Ishikawa (cell line): ENCODE results near the gene CERS6.

Experiments used
- CEBPB ChIP-seq: IDR thresholded peaks from 2 replicates; pipeline ENCODE4 v1.6.1; 2012
- EP300 ChIP-seq: IDR thresholded peaks from 2 replicates; pipeline ENCODE4 v1.6.1; 2012; ENCODE audit warnings: borderline replicate concordance
- FOXM1 ChIP-seq: IDR thresholded peaks from 2 replicates; pipeline ENCODE4 v1.6.1; 2012; ENCODE audit warnings: low read depth, borderline replicate concordance
- NFIC ChIP-seq: IDR thresholded peaks from 2 replicates; pipeline ENCODE4 v1.6.1; 2012
- RAD21 ChIP-seq: IDR thresholded peaks from 2 replicates; pipeline ENCODE4 v1.6.1; 2012; ENCODE audit warnings: low read depth
- TAF1 ChIP-seq: IDR thresholded peaks from 2 replicates; pipeline ENCODE4 v1.6.1; 2012; ENCODE audit warnings: low read depth, mild to moderate bottlenecking
- TEAD4 ChIP-seq: IDR thresholded peaks from 2 replicates; pipeline ENCODE4 v1.6.1; 2012
- USF1 ChIP-seq: IDR thresholded peaks from 2 replicates; pipeline ENCODE4 v1.6.1; 2012
- YY1 ChIP-seq: IDR thresholded peaks from 2 replicates; pipeline ENCODE4 v1.6.1; 2012; ENCODE audit warnings: low read depth
- TF ChIP-seq, protein P1 (sequence below): IDR thresholded peaks from 2 replicates; pipeline ENCODE4 v1.6.1; 2012

DNA sequence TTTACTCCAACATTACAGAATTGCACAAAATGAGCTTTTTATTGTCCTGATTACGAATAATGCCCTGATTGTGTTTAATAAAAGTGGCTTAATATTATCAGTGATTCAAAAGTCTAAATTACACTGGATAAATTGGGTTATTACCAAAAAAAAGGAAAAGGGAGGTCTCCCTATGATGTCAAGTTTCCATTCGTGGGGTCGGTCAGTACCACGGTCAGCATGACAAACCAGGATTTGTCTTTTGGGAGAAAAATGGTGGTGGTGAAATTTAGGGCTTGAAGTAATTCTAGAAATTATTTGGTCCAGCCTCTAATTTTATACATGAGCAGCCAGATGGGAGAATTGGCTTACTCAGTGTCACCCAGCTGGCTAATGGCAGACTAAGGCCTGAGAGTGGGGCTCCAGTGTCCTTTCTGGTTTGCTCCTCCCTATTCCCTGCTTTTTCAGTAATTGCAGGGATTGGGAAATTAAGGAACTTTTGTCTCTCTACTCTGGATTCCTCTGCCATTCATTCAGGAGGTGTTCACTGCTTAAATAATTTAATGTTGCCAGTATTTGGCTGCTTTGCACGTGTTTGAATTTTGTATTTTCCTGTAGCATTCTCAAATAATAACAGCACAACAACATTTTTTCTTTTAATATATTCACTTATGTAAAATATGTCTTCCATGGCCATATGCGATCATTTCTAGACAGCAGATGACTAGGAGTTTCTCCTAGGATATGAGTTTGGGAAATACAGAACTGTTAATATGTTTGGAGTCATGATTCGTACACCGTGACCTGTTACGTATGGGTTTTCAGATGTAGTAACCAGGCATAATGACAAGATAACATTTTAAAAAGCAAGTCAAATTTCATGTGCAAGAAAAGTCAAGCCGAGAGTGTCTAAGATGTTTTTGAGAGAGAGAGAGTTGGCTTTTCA lies 217.5 kb downstream of the CERS6 start:
- TF ChIP-seq CEBPB = no peak
- TF ChIP-seq EP300 = no peak
- TF ChIP-seq FOXM1 = no peak
- no peak for TF ChIP-seq RAD21
- TF ChIP-seq TEAD4 = no peak
- TF ChIP-seq TAF1 = no peak
- TF ChIP-seq, protein P1, sequence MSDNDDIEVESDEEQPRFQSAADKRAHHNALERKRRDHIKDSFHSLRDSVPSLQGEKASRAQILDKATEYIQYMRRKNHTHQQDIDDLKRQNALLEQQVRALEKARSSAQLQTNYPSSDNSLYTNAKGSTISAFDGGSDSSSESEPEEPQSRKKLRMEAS = no peak
- TF ChIP-seq NFIC = no peak
- no peak for TF ChIP-seq YY1
- TF ChIP-seq USF1 = no peak
